SH-SY5Y (cell line): ENCODE results near the gene RBM5.

Experiments used
- GATA2 ChIP-seq: IDR thresholded peaks from 2 replicates; pipeline ENCODE4 v1.6.1; 2011; ENCODE audit warnings: mild to moderate bottlenecking, low read depth, low read length
- GATA3 ChIP-seq: IDR thresholded peaks from 2 replicates; pipeline ENCODE4 v1.6.1; 2011; ENCODE audit warnings: low read depth, mild to moderate bottlenecking, low read length, moderate library complexity

Gene RBM5

DNA sequence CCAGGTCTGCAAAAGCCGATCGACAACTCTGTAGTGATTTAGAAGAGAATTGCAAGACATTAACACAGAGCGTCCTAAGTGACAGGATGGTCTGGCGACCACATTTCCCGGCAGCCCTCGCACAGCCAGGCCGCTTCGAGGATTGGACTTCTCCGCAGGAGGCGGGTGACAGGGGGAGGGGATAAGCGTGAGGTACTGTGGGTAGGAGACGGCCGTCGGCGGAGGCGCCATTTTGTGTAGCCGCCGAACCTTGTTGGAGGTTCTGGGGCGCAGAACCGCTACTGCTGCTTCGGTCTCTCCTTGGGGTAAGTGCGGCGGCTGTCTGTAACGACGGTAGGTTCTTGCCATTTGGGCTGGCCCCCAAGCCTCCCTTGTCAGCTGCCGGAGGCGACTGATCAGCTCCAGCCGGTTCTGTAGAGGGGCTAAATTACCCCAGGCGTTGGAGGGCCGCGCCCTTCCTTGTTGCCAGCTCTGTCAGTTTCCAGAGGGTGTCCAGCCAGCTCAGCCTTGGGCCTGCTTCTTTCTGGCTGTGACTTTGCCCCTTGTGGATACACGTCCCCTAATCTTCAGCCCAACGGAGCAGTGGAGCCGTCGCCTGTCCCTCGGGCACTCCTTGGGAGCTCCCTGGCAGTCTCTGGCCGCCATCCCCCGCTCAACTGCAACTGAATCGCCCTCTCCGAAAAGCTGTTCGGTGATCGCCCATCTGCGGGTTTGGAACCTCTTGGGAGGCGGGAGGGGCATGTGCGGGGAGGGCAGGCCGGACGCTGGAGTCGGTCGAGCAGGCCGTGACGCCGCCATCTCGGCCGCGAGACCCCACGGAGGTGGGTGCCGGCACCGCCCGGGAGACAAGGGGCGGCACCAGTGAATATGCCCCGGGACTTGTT, at the start of gene RBM5:
TSS of gene RBM5 (plus strand) at position 195 of the 884 bp plus-strand sequence. CDS start 1,516 bp downstream, outside the sequence.
- TF ChIP-seq GATA2 (no peak), GATA3 (no peak)

- no peak for TF ChIP-seq GATA2
- no peak for TF ChIP-seq GATA3
Measured at GRCh38 chr3:50044976-50045375, 43.7 kb upstream of the RBM5 start.

- TF ChIP-seq GATA2 (no peak), GATA3 (no peak)
Measured at GRCh38 chr3:50047426-50047825, 41.3 kb upstream of the RBM5 start.

GRCh38 chr3:50050361-50050760, 38.4 kb upstream of the RBM5 start:
- TF ChIP-seq GATA3 = no peak
- TF ChIP-seq GATA2 = no peak

DNA sequence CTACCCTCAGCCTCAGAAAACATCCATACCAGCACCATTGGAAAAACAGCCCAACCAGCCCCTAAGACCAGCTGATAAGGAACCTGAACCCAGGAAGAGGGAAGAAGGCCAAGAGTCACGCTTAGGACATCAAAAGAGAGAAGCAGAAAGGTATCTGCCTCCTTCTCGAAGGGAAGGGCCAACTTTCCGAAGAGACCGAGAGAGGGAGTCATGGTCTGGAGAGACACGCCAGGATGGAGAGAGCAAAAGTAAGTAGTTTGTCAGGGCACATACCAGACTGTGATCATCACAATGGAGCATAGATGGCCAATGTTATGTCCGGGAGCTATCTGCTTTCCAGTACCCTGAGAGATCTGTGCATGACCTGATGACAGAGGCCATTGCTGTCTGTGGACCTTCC, 31.0 kb upstream of the RBM5 start:
- TF ChIP-seq GATA3 = no peak
- TF ChIP-seq GATA2 = no peak

- TF ChIP-seq GATA2 (no peak), GATA3 (no peak)
Measured at GRCh38 chr3:50068134-50068533, 20.6 kb upstream of the RBM5 start.

DNA sequence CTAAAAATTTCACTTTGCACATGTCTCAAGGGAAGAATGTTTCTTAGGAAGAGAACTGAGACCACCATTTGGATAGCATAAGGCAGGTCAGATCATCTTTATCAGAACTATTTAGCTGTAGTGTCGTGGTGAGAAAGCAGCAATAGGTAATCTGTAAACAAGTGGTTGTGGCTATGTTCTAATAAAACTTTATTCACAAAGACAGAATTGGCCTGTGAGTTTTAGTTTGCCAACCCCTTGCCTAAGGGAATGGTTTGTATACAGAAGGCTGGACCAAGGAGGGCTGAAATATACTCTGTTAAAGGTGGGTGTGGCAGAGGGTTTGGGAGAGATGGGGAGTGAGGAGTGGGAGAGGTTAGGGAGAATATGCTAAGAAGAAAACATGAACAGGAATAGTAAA, 10.6 kb upstream of the RBM5 start:
- TF ChIP-seq GATA2 (no peak), GATA3 (no peak)

DNA sequence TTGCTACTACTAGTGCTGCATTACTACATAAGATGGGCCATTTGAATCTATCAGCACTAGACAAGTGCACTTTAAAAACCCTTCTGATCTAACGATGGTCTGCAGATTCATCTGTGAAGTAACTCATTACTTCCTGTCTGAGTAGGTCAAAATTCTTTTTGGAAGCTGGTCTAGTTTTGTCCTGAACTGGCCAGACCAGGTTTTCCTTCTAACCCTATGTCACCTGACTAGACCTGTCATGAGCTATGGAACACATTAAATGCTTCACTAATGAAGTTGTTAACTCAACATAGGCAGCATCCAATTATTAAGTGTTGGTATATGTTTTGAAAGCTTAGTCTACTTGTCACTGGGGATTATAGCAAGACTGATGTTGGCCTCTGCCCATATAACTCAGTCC, 10.1 kb upstream of the RBM5 start:
- TF ChIP-seq GATA3 (no peak), GATA2 (no peak)

DNA sequence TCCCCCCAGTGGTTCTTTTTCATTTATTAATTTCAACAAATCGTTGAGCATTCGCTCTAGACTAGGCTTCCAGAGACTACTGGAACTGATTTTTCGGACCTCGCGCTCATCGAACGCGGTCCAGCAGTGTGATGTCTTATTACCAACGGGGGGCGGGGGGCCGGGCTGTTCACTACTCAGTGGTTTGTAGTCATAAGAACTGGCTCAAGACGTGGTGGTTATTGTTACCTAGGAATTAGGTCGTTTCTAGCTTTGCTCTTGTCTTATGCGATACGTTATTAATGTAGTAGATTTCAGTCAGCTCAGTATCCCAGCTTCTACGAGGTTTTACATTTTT, 858 bp downstream of the RBM5 start:
- TF ChIP-seq GATA2 (no peak), GATA3 (no peak)

DNA sequence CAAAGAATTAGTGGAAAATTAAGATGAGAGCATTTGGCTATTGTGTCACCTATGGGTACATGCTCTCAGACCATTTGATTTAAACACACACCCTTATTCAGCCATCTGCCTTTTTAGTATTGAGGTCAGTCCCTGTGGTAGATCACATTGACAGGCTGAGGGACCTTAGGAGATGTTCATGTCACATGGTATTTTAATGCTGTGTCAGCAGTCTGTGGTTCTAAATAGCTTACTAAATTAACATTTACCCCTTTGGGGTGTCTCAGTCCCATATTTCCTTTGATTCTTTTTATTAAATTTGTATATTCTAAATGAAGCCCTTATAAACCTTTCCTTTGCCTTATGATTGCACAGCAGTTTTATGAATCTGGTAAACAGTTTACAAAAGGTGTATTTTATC, 2.3 kb downstream of the RBM5 start:
- TF ChIP-seq GATA2 (no peak), GATA3 (no peak)

- no peak for TF ChIP-seq GATA3
- TF ChIP-seq GATA2 = no peak
Measured at GRCh38 chr3:50095352-50095998, 6.8 kb downstream of the RBM5 start.

- TF ChIP-seq GATA2 (no peak), GATA3 (no peak)
Measured at GRCh38 chr3:50100386-50100785, 11.7 kb downstream of the RBM5 start.

GRCh38 chr3:50100956-50101845, 12.5 kb downstream of the RBM5 start:
- TF ChIP-seq GATA3 (no peak), GATA2 (no peak)

- TF ChIP-seq GATA3 (no peak), GATA2 (no peak)
Measured at GRCh38 chr3:50102558-50102957, 13.8 kb downstream of the RBM5 start.
